CD4-positive, alpha-beta T cell treated with Interleukin-4 for 4 hours (primary cell): ENCODE measurements around the gene PIK3C2G.
"Not testable (repeated sequence)": the region's sequence is repeated elsewhere in the genome, so short reads cannot be mapped to it uniquely, and the experiment has no call there.

Experiments
- DNase-seq: peaks from one replicate; pipeline ENCODE4 v3.0.0-alpha.2; 2020

PIK3C2G gene

GRCh38 chr12:18476861-18477260 lies 215.5 kb downstream of the PIK3C2G start:
- DNase-seq: no peak

- DNase-seq: no peak
Measured at GRCh38 chr12:18479256-18479655, 217.9 kb downstream of the PIK3C2G start.

GRCh38 chr12:18482601-18483120 lies 221.3 kb downstream of the PIK3C2G start:
- DNase-seq: no peak

GRCh38 chr12:18483698-18484325 lies 222.5 kb downstream of the PIK3C2G start:
- no peak for DNase-seq

GRCh38 chr12:18486036-18486435 lies 224.7 kb downstream of the PIK3C2G start:
- DNase-seq: no peak

- no peak for DNase-seq
Measured at GRCh38 chr12:18487509-18487908, 226.2 kb downstream of the PIK3C2G start.

GRCh38 chr12:18492372-18493025 lies 231.2 kb downstream of the PIK3C2G start:
- no peak for DNase-seq

- DNase-seq: no peak
Measured at GRCh38 chr12:18496156-18496555, 234.8 kb downstream of the PIK3C2G start.

- not testable (repeated sequence) for DNase-seq
Measured at GRCh38 chr12:18500160-18500574, 238.8 kb downstream of the PIK3C2G start.

GRCh38 chr12:18500736-18501135 lies 239.4 kb downstream of the PIK3C2G start:
- DNase-seq: not testable (repeated sequence)

GRCh38 chr12:18502422-18502968 lies 241.2 kb downstream of the PIK3C2G start:
- no peak for DNase-seq

- DNase-seq: no peak
Measured at GRCh38 chr12:18521461-18521860, 260.1 kb downstream of the PIK3C2G start.

- no peak for DNase-seq
Measured at GRCh38 chr12:18522806-18523205, 261.5 kb downstream of the PIK3C2G start.

GRCh38 chr12:18542497-18542896 lies 281.2 kb downstream of the PIK3C2G start:
- not testable (repeated sequence) for DNase-seq

GRCh38 chr12:18546399-18546798 lies 285.1 kb downstream of the PIK3C2G start:
- DNase-seq: no peak

- no peak for DNase-seq
Measured at GRCh38 chr12:18549598-18549997, 288.3 kb downstream of the PIK3C2G start.

GRCh38 chr12:18551106-18551505 lies 289.8 kb downstream of the PIK3C2G start:
- DNase-seq: no peak

- DNase-seq: no peak
Measured at GRCh38 chr12:18551701-18552100, 290.4 kb downstream of the PIK3C2G start.

- DNase-seq: no peak
Measured at GRCh38 chr12:18552829-18553228, 291.5 kb downstream of the PIK3C2G start.

- DNase-seq: no peak
Measured at GRCh38 chr12:18556161-18556560, 294.8 kb downstream of the PIK3C2G start.

GRCh38 chr12:18559242-18559641 lies 297.9 kb downstream of the PIK3C2G start:
- no peak for DNase-seq

- DNase-seq: no peak
Measured at GRCh38 chr12:18562531-18562930, 301.2 kb downstream of the PIK3C2G start.

GRCh38 chr12:18564306-18564705 lies 303.0 kb downstream of the PIK3C2G start:
- no peak for DNase-seq

- no peak for DNase-seq
Measured at GRCh38 chr12:18567787-18568186, 306.5 kb downstream of the PIK3C2G start.
